ENCODE data around the gene ARHGAP45.
A peak's percentile ranks its signal among the peaks of the same experiment; 100 is the strongest.

The ARHGAP45 gene

GRCh38 chr19:1132552-1133383 lies 65.8 kb downstream of the ARHGAP45 start:
- no peak for DNase-seq (ENCODE audit: low read depth)

DNA sequence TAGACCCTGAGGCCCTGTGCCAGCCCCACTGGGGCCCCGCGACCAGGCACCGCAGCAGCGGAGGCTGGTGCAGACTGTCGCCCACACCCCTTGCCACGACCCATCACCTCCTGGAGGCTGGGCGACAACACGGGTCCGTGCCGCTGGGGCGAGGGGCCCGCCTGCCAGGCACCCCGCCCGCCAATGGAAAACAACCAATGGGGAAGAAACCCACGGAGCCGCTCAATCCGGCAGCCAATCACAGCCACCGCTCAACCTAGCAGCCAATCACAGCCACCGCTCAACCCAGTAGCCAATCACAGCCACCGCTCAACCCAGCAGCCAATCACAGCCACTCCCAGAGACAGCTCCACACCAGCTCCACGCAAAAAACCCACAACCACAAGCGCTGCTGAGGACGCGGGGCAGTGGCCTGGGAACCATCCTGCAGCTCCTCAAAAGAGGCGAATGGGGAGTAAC lies 66.5 kb downstream of the ARHGAP45 start:
- DNase-seq (ENCODE audit: low read depth), result peak; percentile 81

GRCh38 chr19:1134431-1134830 lies 67.5 kb downstream of the ARHGAP45 start:
- no peak for DNase-seq (ENCODE audit: low read depth)

DNA sequence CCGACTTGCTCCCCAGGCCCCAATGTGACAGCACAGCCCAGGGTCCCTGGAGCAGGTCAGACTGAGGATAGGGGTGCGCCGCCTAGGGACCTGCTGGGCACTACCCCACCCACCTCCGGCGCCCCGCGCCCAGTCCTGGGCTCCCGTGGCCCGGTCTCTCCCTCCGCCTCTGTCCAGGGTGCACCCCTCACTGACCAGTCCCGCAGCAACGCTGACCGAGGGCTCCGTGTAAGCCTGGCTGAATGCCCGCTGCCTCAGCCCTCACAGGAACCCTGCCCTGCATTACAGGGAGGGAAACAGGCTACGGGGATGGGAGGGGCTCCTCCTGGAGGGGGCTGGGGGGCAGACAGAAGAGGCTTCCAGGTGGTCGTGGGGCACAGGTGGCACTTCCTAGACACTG lies 68.5 kb downstream of the ARHGAP45 start:
- no peak for DNase-seq (ENCODE audit: low read depth)

- DNase-seq (ENCODE audit: low read depth), result no peak
These were observed 69.2 kb downstream of the ARHGAP45 start for GRCh38 chr19:1136201-1136600.

All from T follicular helper cell (primary cell).